Measurements from ENCODE around the gene NSMCE1. TPM values are rescaled to one million over a fixed set of nuclear protein-coding genes. Genes with fewer than 3 reads are reported as not detected.
"Not testable (repeated sequence)": the region's sequence is repeated elsewhere in the genome, so short reads cannot be mapped to it uniquely, and the experiment has no call there.

Gene NSMCE1
- total RNA-seq, 1 donor, result 97.7 TPM

DNA sequence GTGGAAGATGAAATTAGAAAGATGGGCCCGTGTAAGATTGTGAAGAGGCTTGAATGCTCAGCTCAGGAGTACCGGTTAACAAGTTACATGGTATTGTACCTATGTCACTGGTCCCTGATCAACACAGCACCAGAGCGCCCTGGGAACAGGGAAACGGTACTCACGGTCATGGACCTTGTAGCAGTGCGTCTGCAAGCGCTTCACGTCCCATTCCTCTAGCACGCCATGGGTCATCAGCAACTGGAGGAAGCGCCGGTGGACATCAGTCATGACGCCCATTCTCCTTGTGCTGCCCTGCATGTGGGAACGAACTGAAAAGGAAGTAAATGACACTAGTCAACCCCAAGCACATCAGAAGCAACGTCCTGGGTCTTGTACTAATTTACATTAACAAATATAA, 11.3 kb downstream of the NSMCE1 start:
- no peak overlapping the region for H3K4me3 ChIP-seq (ENCODE audit: low read depth, low read length)
- TF ChIP-seq CTCF (IDR thresholded peaks at IDR 0.05; ENCODE audit: insufficient read depth, low read length), result no peak
- no peak for DNase-seq (ENCODE audit: low read depth)

DNA sequence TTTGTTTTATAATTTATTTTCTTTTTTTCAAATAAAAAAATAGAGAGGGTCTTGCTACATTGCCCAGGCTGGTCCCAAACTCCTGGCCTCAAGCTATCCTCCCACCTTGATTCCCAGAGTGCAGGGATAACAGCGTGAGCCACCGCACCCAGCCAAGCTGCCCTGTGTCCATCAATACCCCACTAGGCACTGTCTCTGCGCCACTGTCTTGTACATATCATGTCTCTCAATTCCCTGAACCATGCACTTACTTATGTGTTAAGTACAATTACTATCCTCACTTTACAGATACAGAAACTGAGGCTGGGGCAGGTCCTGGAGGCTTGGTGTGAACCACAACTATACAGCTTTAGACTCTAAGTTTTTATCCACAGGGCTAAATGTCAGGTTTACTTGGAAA, 11.7 kb downstream of the NSMCE1 start:
- no peak for TF ChIP-seq CTCF (IDR thresholded peaks at IDR 0.05; ENCODE audit: insufficient read depth, low read length)
- H3K4me3 ChIP-seq (ENCODE audit: low read depth, low read length), result no peak overlapping the region
- no peak for DNase-seq (ENCODE audit: low read depth)

DNA sequence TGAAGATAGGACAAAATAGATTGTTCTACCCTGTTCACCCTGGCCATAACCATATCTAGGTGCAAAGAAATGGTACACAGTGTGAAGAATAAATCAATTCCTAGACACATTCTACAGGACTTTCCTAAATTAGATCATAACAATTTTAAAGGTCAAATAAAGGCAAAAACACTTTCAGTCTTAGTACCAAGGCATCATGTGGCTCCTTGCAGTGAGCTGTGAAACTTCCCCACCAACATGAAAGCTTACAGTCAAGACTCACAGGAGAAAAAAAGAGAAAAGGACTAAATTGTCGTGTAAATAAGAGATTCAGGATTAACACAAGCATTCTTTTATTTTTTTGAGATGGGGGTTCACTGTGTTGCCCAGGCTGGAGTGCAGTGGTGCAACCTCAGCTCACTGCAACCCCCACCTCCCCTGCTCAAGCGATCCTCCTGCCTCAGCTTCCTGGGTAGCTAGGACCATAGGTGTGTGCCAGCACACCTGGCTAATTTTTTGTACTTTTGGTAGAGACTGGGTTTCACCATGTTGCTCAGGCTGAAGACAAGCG, 14.2 kb downstream of the NSMCE1 start:
- no peak for TF ChIP-seq CTCF (IDR thresholded peaks at IDR 0.05; ENCODE audit: insufficient read depth, low read length)
- DNase-seq (ENCODE audit: low read depth), result no peak
- no peak overlapping the region for H3K4me3 ChIP-seq (ENCODE audit: low read depth, low read length)

- no peak for TF ChIP-seq CTCF (IDR thresholded peaks at IDR 0.05; ENCODE audit: insufficient read depth, low read length)
- peak; percentile 83 for DNase-seq (ENCODE audit: low read depth)
- no peak overlapping the region for H3K4me3 ChIP-seq (ENCODE audit: low read depth, low read length)
Observed at GRCh38 chr16:27253526-27253930, 15.0 kb downstream of the NSMCE1 start.

DNA sequence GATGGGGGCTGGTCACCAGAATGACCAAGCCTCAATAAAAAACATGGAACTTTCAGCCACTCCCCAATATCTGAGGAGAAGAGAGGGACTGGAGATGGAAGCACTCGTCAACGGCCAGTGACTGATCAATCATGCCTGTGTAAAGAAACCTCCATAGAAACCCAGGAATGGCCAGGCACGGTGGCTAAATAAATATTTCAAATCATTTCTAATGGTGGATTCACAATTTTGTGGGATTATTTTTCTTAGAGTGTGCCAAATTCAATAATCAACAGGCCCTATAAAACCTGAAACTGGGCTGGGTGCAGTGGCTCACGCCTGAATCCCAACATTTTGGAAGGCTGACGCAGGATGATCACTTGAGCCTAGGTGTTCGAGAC, 16.4 kb downstream of the NSMCE1 start:
- no peak for DNase-seq (ENCODE audit: low read depth)
- H3K4me3 ChIP-seq (ENCODE audit: low read depth, low read length), result no peak overlapping the region
- no peak for TF ChIP-seq CTCF (IDR thresholded peaks at IDR 0.05; ENCODE audit: insufficient read depth, low read length)

DNA sequence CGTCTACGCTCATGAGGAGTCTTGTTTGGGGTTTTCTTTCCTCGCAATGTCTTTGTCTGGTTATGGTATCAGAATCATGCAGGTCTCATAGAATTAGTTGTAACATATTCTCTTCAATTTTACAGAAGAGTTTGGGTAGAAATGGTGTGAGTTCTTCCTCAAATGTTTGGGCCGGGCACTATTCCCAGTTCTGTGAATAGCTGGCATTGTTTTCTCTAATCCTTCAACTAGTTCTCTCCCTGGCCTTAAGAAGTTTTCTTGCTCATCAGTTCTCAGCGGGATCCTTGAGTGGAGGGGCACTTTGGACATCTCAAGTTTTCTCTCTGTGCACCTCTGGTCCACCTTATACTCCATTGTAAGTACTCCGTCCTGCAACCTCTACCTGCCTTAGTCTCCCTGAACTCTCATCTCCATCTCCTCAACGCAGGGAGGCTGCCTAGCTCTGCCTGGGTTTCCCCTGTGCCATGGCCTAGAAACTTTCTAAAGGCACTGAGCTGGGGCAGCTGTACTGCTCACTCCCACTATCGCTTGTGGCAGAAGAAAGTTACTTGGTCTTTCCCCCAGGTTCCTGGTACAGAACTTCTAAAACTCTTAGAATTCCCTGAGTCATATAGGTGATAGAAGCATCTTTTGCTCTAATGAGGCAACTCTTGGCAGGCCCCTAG, 16.9 kb downstream of the NSMCE1 start:
- H3K4me3 ChIP-seq (ENCODE audit: low read depth, low read length), result no peak overlapping the region
- no peak for TF ChIP-seq CTCF (IDR thresholded peaks at IDR 0.05; ENCODE audit: insufficient read depth, low read length)
- no peak for DNase-seq (ENCODE audit: low read depth)

- not testable (repeated sequence) for H3K4me3 ChIP-seq (ENCODE audit: low read depth, low read length); DNase-seq (ENCODE audit: low read depth)
Observed at GRCh38 chr16:27248886-27249285, 19.7 kb downstream of the NSMCE1 start.

Measured in fibroblast of the aortic adventitia (primary cell).